D721Med (cell line): ENCODE measurements around the gene NBAS.

Experiments
- DNase-seq: peaks from one replicate; pipeline ENCODE4 v3.0.0; 2011; ENCODE audit warnings: low spot score; ENCODE audit not compliant: insufficient read length
- FAIRE-seq: peaks from 2 replicates; lab custom pipeline; 2011; peaks lifted over from hg19 to GRCh38; lab: Jason Lieb, UNC
- TF ChIP-seq, protein P1 (sequence below): IDR thresholded peaks from 2 replicates; pipeline ENCODE4 v1.5.1; 2012; ENCODE audit warnings: mild to moderate bottlenecking, control low read depth; ENCODE audit not compliant: insufficient read depth; ENCODE audit errors: missing control alignments

The NBAS gene

DNA sequence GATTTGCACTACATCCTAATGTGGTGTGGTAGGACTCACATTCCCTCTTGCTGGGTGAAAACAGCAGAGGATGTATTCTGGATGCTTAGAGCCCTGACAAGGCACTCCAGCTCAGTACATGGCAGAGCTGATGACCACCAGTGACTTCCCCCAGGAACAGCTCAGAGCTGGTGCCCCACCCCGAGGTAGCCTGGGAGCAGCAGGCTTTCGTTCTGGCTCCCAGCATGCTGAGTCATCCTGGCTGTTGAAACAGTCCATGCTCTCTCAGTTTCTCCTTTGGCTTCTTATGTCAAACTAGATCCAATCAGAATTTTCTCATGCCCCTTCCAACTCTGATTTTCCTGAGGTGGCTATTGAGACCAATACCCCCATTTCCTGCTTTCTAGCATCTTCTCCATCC lies 438.2 kb downstream of the NBAS start:
- no peak for DNase-seq
- TF ChIP-seq, protein P1, sequence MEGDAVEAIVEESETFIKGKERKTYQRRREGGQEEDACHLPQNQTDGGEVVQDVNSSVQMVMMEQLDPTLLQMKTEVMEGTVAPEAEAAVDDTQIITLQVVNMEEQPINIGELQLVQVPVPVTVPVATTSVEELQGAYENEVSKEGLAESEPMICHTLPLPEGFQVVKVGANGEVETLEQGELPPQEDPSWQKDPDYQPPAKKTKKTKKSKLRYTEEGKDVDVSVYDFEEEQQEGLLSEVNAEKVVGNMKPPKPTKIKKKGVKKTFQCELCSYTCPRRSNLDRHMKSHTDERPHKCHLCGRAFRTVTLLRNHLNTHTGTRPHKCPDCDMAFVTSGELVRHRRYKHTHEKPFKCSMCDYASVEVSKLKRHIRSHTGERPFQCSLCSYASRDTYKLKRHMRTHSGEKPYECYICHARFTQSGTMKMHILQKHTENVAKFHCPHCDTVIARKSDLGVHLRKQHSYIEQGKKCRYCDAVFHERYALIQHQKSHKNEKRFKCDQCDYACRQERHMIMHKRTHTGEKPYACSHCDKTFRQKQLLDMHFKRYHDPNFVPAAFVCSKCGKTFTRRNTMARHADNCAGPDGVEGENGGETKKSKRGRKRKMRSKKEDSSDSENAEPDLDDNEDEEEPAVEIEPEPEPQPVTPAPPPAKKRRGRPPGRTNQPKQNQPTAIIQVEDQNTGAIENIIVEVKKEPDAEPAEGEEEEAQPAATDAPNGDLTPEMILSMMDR, result no peak

DNA sequence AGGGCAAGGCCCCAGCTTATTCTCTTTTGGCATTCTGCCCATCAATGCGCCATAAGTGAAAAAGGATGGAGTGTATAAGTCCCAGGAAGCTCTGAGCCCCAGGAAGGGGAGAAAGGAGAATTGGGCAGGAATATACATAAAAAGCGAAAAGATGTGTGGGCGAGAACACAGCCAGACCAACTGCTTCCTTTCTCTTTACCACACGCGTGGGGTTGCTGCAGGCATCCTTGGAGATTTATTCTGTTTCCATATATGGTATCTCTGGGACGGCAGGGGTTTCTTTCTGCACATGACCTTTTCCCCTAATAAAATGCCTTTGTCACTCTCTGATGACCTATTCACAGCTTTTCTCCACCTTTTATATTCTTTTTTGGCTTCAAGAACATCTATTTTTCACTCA lies 440.5 kb downstream of the NBAS start:
- TF ChIP-seq, protein P1, result no peak
- FAIRE-seq, result no peak

More for the DNA sequence above, 438.2 kb downstream of the NBAS start:
- no peak for FAIRE-seq

DNA sequence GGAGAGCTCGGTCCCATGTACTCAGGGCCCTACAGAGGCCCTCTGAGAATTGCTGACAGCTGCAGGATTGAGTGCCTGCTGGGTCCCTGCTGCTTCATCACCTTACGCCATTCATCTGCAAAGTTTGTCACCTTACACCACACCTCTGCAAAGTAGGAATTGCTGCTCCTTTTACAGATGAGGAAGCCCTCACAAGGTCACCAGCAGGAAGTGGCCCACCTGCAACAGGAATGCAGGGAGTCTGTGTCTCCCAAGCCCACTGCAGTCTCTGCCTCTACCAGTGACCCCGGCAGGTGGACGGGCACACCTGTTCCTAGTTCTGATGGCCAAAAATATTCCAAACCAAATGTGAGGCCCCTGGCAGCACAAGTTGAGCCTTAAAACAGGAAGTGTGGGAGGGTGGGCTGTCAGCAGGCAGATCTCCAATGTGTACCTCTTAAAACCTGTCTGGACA lies 441.4 kb downstream of the NBAS start:
- FAIRE-seq, result no peak
- DNase-seq, result no peak
- TF ChIP-seq, protein P1, result no peak

More for the DNA sequence above, 440.5 kb downstream of the NBAS start:
- no peak for DNase-seq

DNA sequence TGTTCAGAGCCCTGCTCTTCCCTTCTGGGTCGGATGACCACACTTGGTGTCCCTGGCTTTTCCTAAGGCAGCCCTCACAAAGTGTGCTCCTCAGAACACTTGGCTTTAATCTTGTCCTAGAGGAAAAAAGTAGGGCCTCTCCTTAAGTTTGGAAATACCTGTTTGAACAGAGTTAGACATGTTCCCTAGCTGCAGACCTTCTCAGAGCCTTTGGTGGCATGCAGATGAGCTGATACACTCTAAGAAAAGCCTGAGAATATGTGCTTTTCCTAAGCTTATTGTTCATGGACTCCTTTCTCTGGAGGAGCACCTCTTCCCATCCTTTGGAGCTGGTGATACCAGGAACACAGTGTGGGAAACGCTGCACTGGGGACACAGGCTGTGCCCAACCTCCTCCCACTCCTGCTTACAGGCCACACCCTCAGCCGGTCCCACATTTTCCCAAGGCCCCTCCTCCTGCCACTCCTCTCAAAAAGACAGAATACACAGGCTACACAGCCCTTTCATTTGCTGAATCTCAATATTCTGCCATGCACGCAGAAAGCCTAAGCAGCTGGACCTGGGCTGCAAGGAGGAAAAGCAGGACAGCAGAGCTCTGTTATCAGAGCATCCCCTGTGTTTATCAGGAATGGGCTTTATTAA lies 443.6 kb downstream of the NBAS start:
- no peak for FAIRE-seq
- no peak for DNase-seq
- TF ChIP-seq, protein P1, result no peak
